IPS DF 4.7 (cell line): Measurements from ENCODE around the gene HOXA11.

Experiments used
- DNase-seq: peaks from one replicate; pipeline ENCODE4 v3.0.0-alpha.2; 2013; ENCODE audit warnings: low spot score; ENCODE audit errors: extremely low read depth

HOXA11 gene

GRCh38 chr7:27158436-27159265 lies 26.4 kb downstream of the HOXA11 start:
- DNase-seq, result no peak

GRCh38 chr7:27157702-27158431 lies 27.2 kb downstream of the HOXA11 start:
- DNase-seq, result no peak

GRCh38 chr7:27156916-27157701 lies 27.9 kb downstream of the HOXA11 start:
- DNase-seq, result no peak

DNA sequence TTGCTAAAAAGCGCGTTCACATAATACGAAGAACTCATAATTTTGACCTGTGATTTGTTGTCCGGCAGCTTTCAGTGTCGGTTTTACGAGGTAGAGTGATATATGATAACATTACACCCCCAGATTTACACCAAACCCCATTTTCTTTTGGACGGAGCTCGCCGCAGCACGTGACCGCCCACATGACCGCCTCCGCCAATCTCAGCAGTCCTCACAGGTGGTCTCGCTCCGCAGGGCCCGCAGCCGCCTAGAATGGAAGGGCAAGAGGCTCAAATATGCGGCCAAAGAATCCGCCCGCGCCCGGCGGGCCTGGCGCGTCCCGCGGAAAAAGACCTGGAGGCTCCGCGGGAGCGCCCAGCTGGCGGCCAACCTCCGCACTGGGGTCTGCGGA lies 28.5 kb downstream of the HOXA11 start, which contains the start of gene HOXA7:
Gene HOXA7, minus strand, starts transcription at position 168 of the 391 bp plus-strand sequence. Its CDS starts 130 bp downstream, at position 38.
- DNase-seq, result no peak

DNA sequence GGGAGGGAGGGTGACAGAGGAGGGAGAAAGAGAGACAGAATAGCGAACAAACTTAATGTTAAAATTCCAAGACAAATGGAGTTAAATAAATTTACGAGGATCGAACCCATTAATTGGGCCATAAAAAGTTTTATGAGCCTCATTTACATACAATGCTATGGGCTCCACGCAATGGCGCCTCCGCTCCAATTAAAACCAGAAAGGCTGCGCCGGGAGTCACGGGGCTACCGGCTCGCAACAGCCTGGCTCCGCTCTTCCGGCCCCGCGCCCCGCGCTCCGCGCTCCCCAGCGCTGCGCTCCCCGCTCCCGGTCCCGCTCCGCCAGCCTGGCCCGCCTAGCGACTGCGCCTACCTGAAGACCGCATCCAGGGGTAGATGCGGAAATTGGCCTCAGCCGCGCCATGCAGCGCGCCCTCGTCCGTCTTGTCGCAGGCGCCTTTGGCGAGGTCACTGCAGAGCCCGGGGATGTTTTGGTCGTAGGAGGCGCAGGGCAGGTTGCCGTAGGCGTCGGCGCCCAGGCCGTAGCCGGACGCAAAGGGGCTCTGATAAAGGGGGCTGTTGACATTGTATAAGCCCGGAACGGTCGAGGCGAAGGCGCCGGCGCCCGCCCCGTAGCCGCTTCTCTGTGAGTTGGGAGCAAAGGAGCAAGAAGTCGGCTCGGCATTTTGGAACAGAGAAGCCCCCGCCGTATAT lies 29.1 kb downstream of the HOXA11 start:
- no peak for DNase-seq

- DNase-seq, result no peak
Measured at GRCh38 chr7:27154901-27155815, 29.9 kb downstream of the HOXA11 start.

- DNase-seq, result no peak
Measured at GRCh38 chr7:27154369-27154768, 30.7 kb downstream of the HOXA11 start.

GRCh38 chr7:27153526-27153925 lies 31.5 kb downstream of the HOXA11 start:
- no peak for DNase-seq

GRCh38 chr7:27152816-27153442 lies 32.1 kb downstream of the HOXA11 start:
- DNase-seq, result no peak

DNA sequence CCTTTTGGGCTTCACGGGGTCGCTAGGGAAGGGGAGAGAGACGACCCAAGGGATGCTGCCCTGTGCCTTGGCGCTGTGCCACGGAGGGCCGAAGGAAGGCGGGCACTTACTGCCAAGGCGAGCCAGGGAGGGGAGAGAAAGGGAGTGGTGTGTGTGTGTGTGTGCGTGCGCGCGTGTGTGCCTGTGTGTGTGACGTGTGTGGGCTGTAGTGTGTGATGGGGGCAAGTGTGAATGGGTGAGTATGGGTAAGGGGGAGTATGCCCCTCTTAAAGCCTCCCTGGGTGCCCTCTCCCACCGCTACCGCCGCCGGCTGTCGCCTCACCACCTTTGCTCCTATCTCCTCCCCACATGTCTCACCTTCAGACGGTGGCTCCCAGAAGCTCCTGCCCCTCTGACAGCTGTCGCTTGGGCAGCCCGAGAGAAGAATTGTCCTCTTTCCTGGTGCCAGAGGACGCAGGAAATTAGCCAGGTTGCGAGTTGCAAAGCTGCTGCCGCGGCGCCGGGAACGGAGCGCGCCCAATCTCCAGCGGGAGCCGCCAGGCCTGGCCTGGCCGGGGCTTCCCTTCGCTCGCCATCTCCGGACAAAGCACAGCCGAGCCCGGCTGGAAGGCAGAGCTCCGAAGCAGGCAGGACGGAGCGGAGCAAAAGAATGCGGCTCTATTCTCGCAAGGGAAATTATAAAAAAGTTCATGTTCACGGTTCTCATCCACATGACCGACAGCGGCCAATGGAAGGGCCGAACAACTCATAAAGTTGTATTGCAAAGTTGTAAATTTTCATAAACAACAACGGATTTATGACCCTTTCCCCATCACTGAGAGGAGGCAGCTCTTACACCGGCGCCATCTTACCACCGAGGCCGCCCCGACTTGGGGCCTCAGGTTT lies 32.9 kb downstream of the HOXA11 start, which contains the start of gene HOXA3:
Gene HOXA3, minus strand, starts transcription at position 653 of the 885 bp plus-strand sequence. CDS start 41,943 bp downstream, outside the sequence.
- no peak for DNase-seq

DNA sequence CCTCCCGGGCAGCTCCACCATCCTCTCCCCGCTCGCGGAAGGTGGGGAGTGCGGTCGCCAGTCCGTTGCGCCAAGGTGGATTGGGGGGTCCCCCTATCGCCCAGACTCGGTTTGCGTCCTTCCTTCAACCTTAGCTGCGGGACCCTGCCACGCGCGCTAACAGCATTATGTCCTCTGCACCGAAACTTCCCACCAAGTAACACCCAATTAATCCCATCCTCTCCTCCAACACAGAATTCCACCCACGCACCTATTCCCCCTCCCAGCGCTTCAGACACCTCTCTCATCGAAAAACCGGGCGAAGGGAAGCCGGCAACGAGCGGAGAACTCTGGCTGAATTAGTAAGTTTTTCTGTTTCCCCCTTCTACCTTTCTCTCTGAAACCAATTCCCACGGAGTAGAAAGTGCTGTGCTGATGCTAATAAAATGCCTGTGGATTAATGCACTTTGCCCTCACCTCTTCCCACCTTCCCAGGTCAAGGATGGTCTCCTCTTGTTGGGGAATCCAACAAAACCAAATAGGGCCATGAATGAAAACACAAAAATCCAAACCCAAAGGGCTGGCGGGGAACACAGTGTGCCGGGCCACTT lies 33.6 kb downstream of the HOXA11 start:
- DNase-seq, result no peak

DNA sequence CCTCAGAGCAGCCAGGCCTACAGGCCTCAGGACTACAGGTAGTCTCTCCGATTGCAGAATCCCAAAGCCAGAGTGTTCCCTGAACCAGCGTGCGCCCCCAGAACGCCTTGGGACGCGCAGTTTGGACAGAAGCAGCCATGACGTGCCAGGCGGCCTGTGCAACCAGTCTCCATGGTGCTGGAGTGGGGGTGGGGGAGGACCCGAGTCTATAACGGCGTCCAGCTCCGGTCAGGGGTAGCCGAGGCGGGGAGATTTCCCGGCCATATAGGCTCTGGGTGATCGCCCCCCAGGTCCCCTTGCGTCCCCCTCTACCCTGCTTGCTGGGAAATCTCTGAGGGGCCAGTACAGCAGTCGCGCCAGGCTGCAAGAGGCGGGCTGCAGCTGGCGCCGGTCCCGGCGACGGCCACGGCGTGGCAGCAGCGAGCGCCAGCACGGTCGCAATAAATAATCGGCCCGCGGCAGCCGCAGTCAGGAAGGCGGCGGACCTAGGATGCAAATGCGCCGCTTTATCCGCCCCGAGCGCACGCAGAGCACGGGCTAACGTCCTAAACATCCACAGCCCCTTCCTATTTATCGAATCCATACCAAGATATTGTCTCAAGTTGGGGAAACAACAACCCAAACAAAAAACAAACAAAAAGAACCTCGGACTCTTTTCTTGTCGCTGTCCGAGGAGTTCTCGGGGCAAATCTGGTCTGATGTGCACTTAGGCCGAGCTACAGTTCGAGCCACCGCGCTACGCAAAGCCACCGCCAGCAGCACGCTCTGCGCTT lies 34.3 kb downstream of the HOXA11 start:
- no peak for DNase-seq

GRCh38 chr7:27149842-27150567 lies 35.0 kb downstream of the HOXA11 start:
- no peak for DNase-seq

DNA sequence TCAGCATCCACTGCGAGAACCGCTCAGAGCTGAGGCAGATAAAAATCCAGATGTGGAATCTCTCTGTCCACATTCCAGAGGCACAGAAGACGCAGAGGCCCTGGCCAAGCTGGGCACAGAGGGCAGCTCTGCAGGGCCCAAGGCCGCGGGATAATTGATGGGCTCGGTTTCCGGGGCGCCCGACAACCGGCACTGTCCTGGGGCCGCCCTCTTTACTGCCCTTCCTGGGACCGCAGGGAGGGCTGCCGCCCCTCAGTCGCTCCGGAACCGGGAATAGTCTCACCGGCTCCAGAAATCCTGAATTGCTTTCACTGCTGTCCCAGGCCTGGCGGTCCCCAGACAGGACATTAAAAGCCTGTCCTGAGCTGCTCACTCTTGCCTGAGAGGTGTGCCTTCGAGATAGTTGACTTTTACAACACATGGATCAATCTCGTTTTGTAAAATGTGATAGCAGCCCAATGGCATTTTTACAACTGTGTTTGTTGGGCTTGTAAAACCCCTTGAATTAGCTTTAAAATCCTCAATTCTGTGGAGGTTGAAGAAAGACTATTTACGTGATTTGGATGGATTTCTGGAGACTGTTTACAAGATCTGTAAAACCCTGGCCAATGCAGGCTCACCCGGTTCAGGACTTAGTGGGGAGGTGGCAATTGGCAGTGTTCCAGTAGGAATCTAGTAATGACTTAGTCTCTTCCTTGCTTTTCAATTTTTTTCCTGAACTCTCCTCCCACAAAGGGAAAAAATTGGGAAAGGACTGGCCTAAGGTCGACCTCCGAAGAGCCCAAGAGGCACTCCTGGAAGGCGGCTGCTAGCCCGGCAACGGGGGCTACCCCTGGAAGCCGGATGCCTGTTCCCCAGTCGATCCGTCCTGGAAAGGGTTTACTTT lies 36.0 kb downstream of the HOXA11 start:
- no peak for DNase-seq

GRCh38 chr7:27148031-27148755 lies 36.8 kb downstream of the HOXA11 start:
- no peak for DNase-seq
